Adrenal gland (tissue), 12 donors: ENCODE measurements around the gene COL1A2. TPM values are rescaled to one million over a fixed set of nuclear protein-coding genes. Genes with fewer than 3 reads are reported as not detected.

ENCODE experiments used
- DNase-seq, 7 donors: peaks; one replicate each; pipeline ENCODE4 v3.0.0-alpha.2; 2019 to 2020
- H3K27ac ChIP-seq, 5 donors: fragments of 200-600 bp; sonication (generic) in 4 of 5; 1 replicate in 3 of 5; 2 replicates in 2 of 5; pipeline versions ENCODE4 v1.5.1 to v1.8.0; 2016 to 2020; ENCODE audit warnings: mild to moderate bottlenecking in 1 of 5
- H3K27me3 ChIP-seq: fragments of 200-600 bp; 2 replicates; pipeline ENCODE4 v1.8.0; 2021
- H3K36me3 ChIP-seq, 2 donors: fragments of 200-600 bp; replicated peaks in 1 of 2; 1 replicate in 1 of 2; 2 replicates in 1 of 2; pipeline versions ENCODE4 v1.5.1 to v1.8.0; 2018 to 2022
- H3K4me1 ChIP-seq, 2 donors: fragments of 200-600 bp; replicated peaks in 1 of 2; 1 replicate in 1 of 2; 2 replicates in 1 of 2; pipeline versions ENCODE4 v1.5.1 to v1.8.0; 2018 to 2021
- H3K4me3 ChIP-seq, 4 donors: fragments of 200-600 bp; sonication (generic) in 3 of 4; one replicate each; pipeline ENCODE4 v1.5.1; 2016 to 2018
- H3K9me3 ChIP-seq, 3 donors: fragments of 200-600 bp; sonication (generic) in 1 of 3; replicated peaks in 1 of 3; 1 replicate in 2 of 3; 2 replicates in 1 of 3; pipeline versions ENCODE4 v1.5.1 to v1.8.0; 2016 to 2021
- CTCF ChIP-seq, 6 experiments: fragments of 450-650 bp in 4 of 6; fragments of 200-600 bp in 2 of 6; sonication (generic) in 1 of 6; IDR thresholded peaks; 1 replicate in 5 of 6; 2 replicates in 1 of 6; pipeline versions ENCODE4 v1.5.1 to v1.8.0; 2016 to 2021; ENCODE audit warnings: antibody characterized with exemption in 6 of 6, mild to moderate bottlenecking in 2 of 6, moderate library complexity in 1 of 6
- POLR2A ChIP-seq, 2 donors: fragments of 450-650 bp; IDR thresholded peaks; one replicate each; pipeline ENCODE4 v1.6.1; 2017; ENCODE audit warnings: antibody characterized with exemption in 2 of 2, mild to moderate bottlenecking in 2 of 2, moderate library complexity in 1 of 2
- WGBS, 4 donors: extraction: QIAGEN DNeasy Blood & Tissue Kit in 2 of 4; methylation state at CpG; one replicate each; pipeline versions ENCODE4 v1.1.5 to v1.1.7; 2013 to 2017; 5-methylcytosine and 5-hydroxymethylcytosine counted together
- intact Hi-C, 2 donors: fragments of 100-400 bp; cut with DNase I; formaldehyde crosslinking; loops; one replicate each; pipeline versions ENCODE4 v1.14.1 to v1.15.0; 2022 to 2023
- polyA plus RNA-seq, 3 donors: library from polyadenylated mRNA; stranded (reverse); fragments of 200-250 nt in 2 of 3; fragments of 350-450 nt in 1 of 3; fragmentation: Illumina TruSeq in 1 of 3; extraction: RNeasy Lipid Tissue Mini Kit (QIAGEN cat#74804) in 1 of 3; gene quantifications; one replicate each; pipeline ENCODE4 v1.2.3, GENCODE V29; 2013 to 2014
- total RNA-seq, 9 donors: library from RNA; depleted of rRNA in 4 of 9; stranded (reverse); fragments of >200 nt in 4 of 9; fragments of 120-200 nt in 1 of 9; fragmentation: NEBNext Ultra II Directional in 1 of 9; extraction: Animal tissue kit (Norgen Biotek cat#: 25700) in 1 of 9; gene quantifications; one replicate each; pipeline versions ENCODE4 v1.1.0 to v1.2.4, GENCODE V29; 2013 to 2023
- donor health status: healthy with polysubstance abuse.
- donor health status: Bipolar disorder and iron deficiency.
- donor health status: DM: yes; HTN: yes; CAD: no.
- donor health status: DM: no; HTN: no; CAD: no.
- donor health status: DM: no; HTN: no; CAD: no.
- donor health status: DM: yes; HTN: yes; CAD: no.

The COL1A2 gene
- total and polyA plus RNA-seq, 12 donors, result 74.6 to 475 (median 182) TPM

- DNase-seq, result no peak
- Histone ChIP-seq H3K36me3 (no peaks in the 10 kb centered on the region), H3K4me1 (no peaks in the 10 kb centered on the region), H3K27ac (no peak overlapping the region), H3K9me3 (no peaks in the 10 kb centered on the region), H3K4me3 (no peak overlapping the region), H3K27me3 (no peaks in the 10 kb centered on the region)
- TF ChIP-seq POLR2A (IDR thresholded peaks at IDR 0.05) (no peak), CTCF (IDR thresholded peaks at IDR 0.05) (no peak)
- WGBS, 4 donors, result 71 to 81% (median 75%) methylated on average over 6 of the region's 6 CpGs
- intact Hi-C loops, result no loop called here
These were observed 4.1 kb downstream of the COL1A2 start for GRCh38 chr7:94398841-94399240.

GRCh38 chr7:94400022-94400421 lies 5.3 kb downstream of the COL1A2 start:
- intact Hi-C loops, result no loop called here
- WGBS, 4 donors, result 77 to 88% (median 85%) methylated on average over 2 of the region's 2 CpGs
- Histone ChIP-seq H3K4me1 (no peaks in the 10 kb centered on the region), H3K36me3 (no peaks in the 10 kb centered on the region), H3K9me3 (no peaks in the 10 kb centered on the region), H3K27me3 (no peaks in the 10 kb centered on the region), H3K27ac (no peak overlapping the region), H3K4me3 (no peak overlapping the region)
- TF ChIP-seq CTCF (IDR thresholded peaks at IDR 0.05) (no peak), POLR2A (IDR thresholded peaks at IDR 0.05) (no peak)
- DNase-seq, result no peak

- intact Hi-C loops, result no loop called here
- H3K36me3 ChIP-seq, result no peaks in the 10 kb centered on the region
- WGBS, 4 donors, result 70 to 85% (median 78%) methylated on average over 6 of the region's 6 CpGs
- no peaks in the 10 kb centered on the region for H3K27me3 ChIP-seq
- no peak overlapping the region for H3K4me3 ChIP-seq
- H3K4me1 ChIP-seq, result no peaks in the 10 kb centered on the region
- H3K27ac ChIP-seq, result no peak overlapping the region
- DNase-seq, result no peak
- no peaks in the 10 kb centered on the region for H3K9me3 ChIP-seq
- TF ChIP-seq CTCF (IDR thresholded peaks at IDR 0.05) (no peak), POLR2A (IDR thresholded peaks at IDR 0.05) (no peak)
These were observed 6.1 kb downstream of the COL1A2 start for GRCh38 chr7:94400643-94401427.

- no peak for TF ChIP-seq POLR2A (IDR thresholded peaks at IDR 0.05)
- no peak for TF ChIP-seq CTCF (IDR thresholded peaks at IDR 0.05)
- no peaks in the 10 kb centered on the region for H3K27me3 ChIP-seq
- no peak overlapping the region for H3K4me3 ChIP-seq
- H3K27ac ChIP-seq, result no peak overlapping the region
- no peak for DNase-seq
- H3K9me3 ChIP-seq, result no peaks in the 10 kb centered on the region
- H3K4me1 ChIP-seq, result no peaks in the 10 kb centered on the region
- intact Hi-C loops, result no loop called here
- H3K36me3 ChIP-seq, result no peaks in the 10 kb centered on the region
- 44 to 57% (median 49%) methylated on average over 1 of the region's 1 CpG for WGBS, 4 donors
These were observed 6.7 kb downstream of the COL1A2 start for GRCh38 chr7:94401428-94401814.
